IMR-90 (cell line): ENCODE measurements around the gene MLF2. TPM values are rescaled to one million over a fixed set of nuclear protein-coding genes. Genes with fewer than 3 reads are reported as not detected.

Source experiments
- ATAC-seq: fragments of 200-7000 bp; cut with Tn5 transposase; 2 replicates; pipeline ENCODE4 v1.9.1; 2020; ENCODE audit warnings: low read depth, mild to moderate bottlenecking, moderate library complexity
- BruUV-seq: library from RNA; stranded (reverse); fragments of 400-500 nt; replicated peaks from 2 replicates; lab custom pipeline; 2021; lab: Mats Ljungman, UMichigan
- CTCF ChIA-PET: fragments of 300-600 bp; formaldehyde crosslinking; extraction: SDS; loops from one replicate; lab custom pipeline; 2021; ENCODE audit warnings: antibody characterized with exemption; lab: Yijun Ruan, JAX
- POLR2A ChIA-PET: fragments of 300-600 bp; sonication (Branson Sonifier 250); formaldehyde crosslinking; loops from one replicate; lab custom pipeline; 2022; ENCODE audit warnings: antibody characterized with exemption; ENCODE audit not compliant: unreplicated experiment; lab: Charles Lee
- DNase-seq: peaks from one replicate; pipeline ENCODE4 v3.0.0; 2013
- H2AFZ ChIP-seq: replicated peaks from 2 replicates; pipeline ENCODE3; 2013; ENCODE audit warnings: low read length, mild to moderate bottlenecking; ENCODE audit not compliant: poor library complexity
- H2AK5ac ChIP-seq: 2 replicates; pipeline ENCODE4 v1.6.1; 2013; ENCODE audit warnings: low read depth, low read length, inconsistent platforms
- H2AK9ac ChIP-seq: replicated peaks from 2 replicates; pipeline ENCODE3; 2013; ENCODE audit warnings: mild to moderate bottlenecking, low read depth, low read length, moderate library complexity; ENCODE audit not compliant: poor library complexity
- H2BK120ac ChIP-seq: 2 replicates; pipeline ENCODE4 v1.6.1; 2013; ENCODE audit warnings: low read depth, low read length, inconsistent platforms
- H2BK15ac ChIP-seq: 3 replicates; pipeline ENCODE4 v1.6.1; 2013; ENCODE audit warnings: low read depth, low read length, inconsistent platforms
- H2BK20ac ChIP-seq: 2 replicates; pipeline ENCODE4 v1.6.1; 2013; ENCODE audit warnings: low read depth, mild to moderate bottlenecking, inconsistent platforms, low read length, moderate library complexity
- H2BK5ac ChIP-seq: 2 replicates; pipeline ENCODE4 v1.6.1; 2013; ENCODE audit warnings: mild to moderate bottlenecking, low read depth, low read length, inconsistent platforms; ENCODE audit not compliant: poor library complexity, severe bottlenecking
- H3K14ac ChIP-seq: replicated peaks from 2 replicates; pipeline ENCODE4 v1.6.1; 2013; ENCODE audit warnings: low read depth, low read length, inconsistent platforms
- H3K18ac ChIP-seq: 2 replicates; pipeline ENCODE4 v1.6.1; 2013; ENCODE audit warnings: low read depth, low read length, control low read depth
- H3K23ac ChIP-seq: 2 replicates; pipeline ENCODE4 v1.6.1; 2013; ENCODE audit warnings: low read depth, low read length, inconsistent platforms
- H3K27ac ChIP-seq: 2 replicates; pipeline ENCODE4 v1.5.1; 2013; ENCODE audit warnings: mild to moderate bottlenecking, control low read depth, low read length; ENCODE audit not compliant: insufficient read depth
- H3K27me3 ChIP-seq: 2 replicates; pipeline ENCODE4 v1.6.1; 2013; ENCODE audit warnings: low read length; ENCODE audit not compliant: control insufficient read depth, insufficient read depth
- H3K36me3 ChIP-seq: 2 replicates; pipeline ENCODE4 v1.6.1; 2013; ENCODE audit warnings: low read length, mixed read lengths; ENCODE audit not compliant: control insufficient read depth, insufficient read depth
- H3K4ac ChIP-seq: 2 replicates; pipeline ENCODE4 v1.6.1; 2013; ENCODE audit warnings: low read depth, low read length, inconsistent platforms
- H3K4me1 ChIP-seq: 2 replicates; pipeline ENCODE4 v1.6.1; 2013; ENCODE audit warnings: low read length, mixed read lengths; ENCODE audit not compliant: control insufficient read depth, insufficient read depth
- H3K4me2 ChIP-seq: 2 replicates; pipeline ENCODE4 v1.6.1; 2013; ENCODE audit warnings: low read depth, mild to moderate bottlenecking, control low read depth, low read length, moderate library complexity
- H3K4me3 ChIP-seq: 2 replicates; pipeline ENCODE4 v1.5.1; 2013; ENCODE audit warnings: low read depth, mild to moderate bottlenecking, control low read depth, low read length, moderate library complexity; ENCODE audit not compliant: insufficient read depth
- H3K56ac ChIP-seq: 2 replicates; pipeline ENCODE4 v1.6.1; 2013; ENCODE audit warnings: low read length, inconsistent platforms; ENCODE audit not compliant: insufficient read depth; ENCODE audit errors: extremely low read depth
- H3K79me1 ChIP-seq, 2 experiments: 2 replicates each; pipeline ENCODE4 v1.6.1; 2013; ENCODE audit warnings: low read length in 2 of 2, inconsistent platforms in 1 of 2, low read depth in 1 of 2
- H3K9ac ChIP-seq: 2 replicates; pipeline ENCODE4 v1.6.1; 2013; ENCODE audit warnings: low read depth, low read length, control low read depth
- H3K9me1 ChIP-seq: 2 replicates; pipeline ENCODE4 v1.6.1; 2013; ENCODE audit warnings: low read length, inconsistent platforms; ENCODE audit not compliant: insufficient read depth
- H3K9me3 ChIP-seq: 2 replicates; pipeline ENCODE4 v1.6.1; 2013; ENCODE audit warnings: low read length; ENCODE audit not compliant: control insufficient read depth, insufficient read depth
- H4K20me1 ChIP-seq: 2 replicates; pipeline ENCODE4 v1.6.1; 2013; ENCODE audit warnings: low read length, inconsistent platforms; ENCODE audit not compliant: insufficient read depth
- H4K5ac ChIP-seq: 2 replicates; pipeline ENCODE4 v1.6.1; 2013; ENCODE audit warnings: mild to moderate bottlenecking, low read depth, low read length, control low read depth
- H4K8ac ChIP-seq, 2 experiments: 2 replicates each; pipeline ENCODE4 v1.6.1; 2013; ENCODE audit warnings: low read depth in 2 of 2, low read length in 2 of 2, control low read depth in 1 of 2, inconsistent platforms in 1 of 2
- H4K91ac ChIP-seq: 2 replicates; pipeline ENCODE4 v1.6.1; 2013; ENCODE audit warnings: low read depth, low read length, inconsistent platforms; ENCODE audit not compliant: insufficient read depth
- CTCF ChIP-seq: conservative IDR thresholded peaks from 2 replicates; pipeline ENCODE4 v1.5.1; 2012; ENCODE audit warnings: mild to moderate bottlenecking, low read depth, low read length, improper control_type of control experiment
- MAFK ChIP-seq: IDR thresholded peaks from 2 replicates; pipeline ENCODE4 v1.6.1; 2012; ENCODE audit warnings: low read depth, low read length, improper control_type of control experiment
- RAD21 ChIP-seq: IDR thresholded peaks from 2 replicates; pipeline ENCODE4 v1.6.1; 2012; ENCODE audit warnings: low read length, improper control_type of control experiment
- SMC3 ChIP-seq: fragments of 150-350 bp; IDR thresholded peaks from 2 replicates; pipeline ENCODE4 v1.6.1; 2016; ENCODE audit warnings: low read depth, mild to moderate bottlenecking, antibody characterized with exemption, low read length, moderate library complexity
- WGBS, 2 experiments: methylation state at CpG; one replicate each; pipeline versions ENCODE4 v1.1.5 to v1.1.7; 2013; ENCODE audit warnings: missing lambda C conversion rate in 2 of 2; ENCODE audit not compliant: insufficient read length in 1 of 2; ENCODE audit errors: extremely low coverage in 2 of 2; 5-methylcytosine and 5-hydroxymethylcytosine counted together
- dilution Hi-C: fragments of 300-500 bp; cut with HindIII; formaldehyde crosslinking; loops from one replicate; pipeline ENCODE4 v1.14.3; 2018; ENCODE audit warnings: low sequenced_read_pairs; ENCODE audit not compliant: unreplicated experiment
- in situ Hi-C: fragments of 300-500 bp; cut with MboI; formaldehyde crosslinking; loops from 3 replicates; pipeline ENCODE4 v1.14.3; 2019; ENCODE audit warnings: low sequenced_read_pairs, inconsistent platforms, mixed read lengths
- intact Hi-C: fragments of 100-400 bp; cut with micrococcal nuclease; formaldehyde crosslinking; loops from 2 replicates; pipeline ENCODE4 v1.10.0; 2022
- polyA plus RNA-seq, 3 experiments: library from polyadenylated mRNA; depleted of rRNA; stranded (reverse); fragments of >200 nt; gene quantifications; 2 replicates each; pipeline ENCODE4 v1.2.3, GENCODE V29; 2012; ENCODE audit warnings: low replicate concordance in 1 of 3
- total RNA-seq: library from RNA; depleted of rRNA; stranded (reverse); fragments of >200 nt; gene quantifications from 2 replicates; pipeline ENCODE4 v1.2.3, GENCODE V29; 2012

The MLF2 gene
- total and polyA plus RNA-seq, 2 of the 4 experiments (the other 2 are of a cell fraction): 236 to 403 TPM

DNA sequence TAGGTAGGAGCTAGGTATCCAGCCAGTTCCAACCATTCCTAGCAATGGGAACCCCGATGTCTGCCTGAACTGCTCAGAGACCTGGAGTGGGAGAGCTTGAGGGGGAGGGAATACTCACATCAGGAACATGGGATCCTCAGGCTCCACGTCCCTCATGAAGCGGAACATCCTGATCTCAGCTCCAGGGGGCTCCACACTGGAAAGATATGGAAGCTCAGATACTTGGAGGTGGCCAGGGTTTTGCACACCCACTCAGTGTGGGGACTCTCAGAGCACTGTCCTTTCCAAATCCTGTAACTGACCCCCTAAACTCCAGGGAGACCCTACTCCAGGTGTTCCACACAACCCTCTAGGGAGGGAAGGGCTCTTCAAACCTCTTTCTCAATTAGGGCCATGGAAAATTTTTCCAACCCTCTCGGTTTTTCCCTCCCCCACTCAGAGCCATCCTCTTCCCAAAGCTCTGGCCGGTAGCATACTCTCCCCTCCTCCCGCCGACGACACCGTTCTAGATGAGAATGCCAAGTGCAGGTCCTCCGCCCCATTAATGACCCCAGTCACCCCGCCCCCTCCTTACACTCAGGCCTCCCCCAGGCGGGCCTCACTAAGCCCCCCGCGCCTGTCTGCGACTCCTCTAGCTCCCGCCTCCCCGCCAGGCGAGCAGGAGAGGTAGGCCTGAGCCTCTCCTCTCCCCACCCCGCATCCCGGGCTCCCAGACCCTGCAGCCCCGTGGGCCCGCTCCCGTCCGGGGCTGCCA is 597 bp downstream of the MLF2 start:
- peak; percentile 62 for DNase-seq

More for the DNA sequence above, 597 bp downstream of the MLF2 start:
- Histone ChIP-seq H2BK15ac (no peak overlapping the region), H3K36me3 (peaks cover 39% of the 10 kb centered on the region), H2BK20ac (no peak overlapping the region), H2BK120ac (peak overlapping the region; percentile 48), H3K18ac (peak overlapping the region; percentile 16; the same call in 1 of the 2 replicates), H3K4me3 (peak overlapping the region; percentile 71), H4K20me1 (peaks cover 13% of the 10 kb centered on the region), H3K56ac (peak overlapping the region; percentile 75; the same call in 1 of the 2 replicates), H3K4ac (peak overlapping the region; percentile 91), H3K4me1 (peaks cover 7% of the 10 kb centered on the region), H2AK5ac (peak overlapping the region; percentile 95), H3K27me3 (no peaks in the 10 kb centered on the region), H3K23ac (peak overlapping the region; percentile 96), H2AFZ (peak overlapping the region; percentile 91), H3K14ac (peak overlapping the region; percentile 99), H2BK5ac (peak overlapping the region; percentile 89), H3K79me1 (peaks cover 22 to 32% of the 10 kb centered on the region in 2 experiments), H3K9me3 (no peaks in the 10 kb centered on the region), H2AK9ac (peak overlapping the region; percentile 100), H4K91ac (peak overlapping the region; percentile 68), H4K8ac (peak overlapping the region; percentile 77 to 93; a peak in 2 of 4 replicates), H3K4me2 (peak overlapping the region; percentile 94), H3K9ac (peak overlapping the region; percentile 86), H3K27ac (peak overlapping the region; percentile 88), H3K9me1 (no peaks in the 10 kb centered on the region; the same call in none of the 2 replicates), H4K5ac (no peak overlapping the region)
- POLR2A ChIA-PET: interaction anchor here (0.6 to 3.2 kb wide), 5 partner anchors 11 to 99 kb away, joined by 3 to 21 read pairs (median 3); partner anchors contain the start of genes CDCA3 and PTMS
- ATAC-seq: peak; percentile 6
- CTCF ChIA-PET: interaction anchor here (0.8 to 3.9 kb wide), 9 partner anchors 11 to 120 kb away, joined by 3 to 27 read pairs (median 6); partner anchors contain the start of genes CD4, PTMS, SPSB2 and ZNF384
- in situ Hi-C loops (loop anchor here (5.0 kb wide), 1 partner anchor 75 kb away; the partner anchor contains the start of gene P3H3), intact Hi-C loops (loop anchor here (2.0 kb wide), 1 partner anchor 64 kb away; the partner anchor contains the start of gene ZNF384), dilution Hi-C loops (no loop called here)
- 0% methylated on average over 6 of the region's 24 CpGs; no CpG with 5 or more reads in 1 of the 2 experiments for WGBS, 2 experiments
- TF ChIP-seq RAD21 (peak; percentile 36), SMC3 (peak; percentile 47), MAFK (no peak), CTCF (peak; percentile 51)
- no TSS peak for BruUV-seq
